ENCODE results near the gene TUBB. TPM values are rescaled to one million over a fixed set of nuclear protein-coding genes. Genes with fewer than 3 reads are reported as not detected.

Gene TUBB
- total RNA-seq, 2 experiments from 2014 or later: 1,556 to 1,579 TPM

DNA sequence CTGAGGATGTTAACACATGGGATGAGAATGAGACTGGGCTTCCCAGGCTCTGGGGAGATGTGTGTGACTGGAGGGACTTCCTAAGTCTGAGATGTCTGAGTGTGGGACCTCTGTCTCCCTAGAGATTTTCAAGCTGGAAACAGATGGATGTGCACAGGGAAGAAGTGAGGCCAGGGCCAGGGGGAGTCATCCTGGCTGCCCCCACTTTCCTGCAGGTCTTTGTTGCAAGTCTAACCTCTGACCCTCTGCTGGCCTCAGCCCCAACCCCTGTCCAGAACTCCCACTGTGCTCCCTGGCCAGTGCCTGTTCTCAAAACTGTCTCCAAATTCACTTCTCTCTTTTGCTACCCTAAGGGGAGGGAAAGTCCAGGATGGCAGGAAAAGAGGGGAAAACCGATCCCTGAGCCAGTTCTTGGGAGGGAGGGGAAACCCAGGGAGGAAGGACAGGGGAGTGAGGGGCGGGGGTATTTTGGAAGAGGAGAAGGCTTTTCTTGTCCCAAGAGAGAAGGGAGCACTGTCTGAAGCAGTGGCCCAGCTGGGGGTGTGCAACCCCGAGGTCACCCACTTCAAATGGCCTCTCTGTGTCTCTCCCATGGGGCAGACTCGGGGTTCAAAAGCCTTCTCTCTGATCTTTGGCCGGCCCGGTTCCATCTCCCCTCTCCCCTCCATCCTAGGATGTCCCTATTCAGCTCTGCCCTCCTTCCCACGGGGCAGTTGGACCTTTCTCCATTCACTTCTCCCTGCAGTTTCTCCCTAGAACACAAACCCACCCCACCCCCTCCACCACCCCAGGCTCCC, 36.8 kb upstream of the TUBB start:
- Mint-ChIP-seq H3K36me3 (ENCODE audit: low read depth) (peaks cover 88% of the 10 kb centered on the region), H3K4me3 (peak overlapping the region; percentile 88), H3K9me3 (no peaks in the 10 kb centered on the region), H3K27ac (peak overlapping the region; percentile 95), H3K4me1 (ENCODE audit: low read depth) (peaks cover 14% of the 10 kb centered on the region), H3K27me3 (no peaks in the 10 kb centered on the region)
- ChIA-PET POLR2A (interaction anchor here (0.6 to 15.7 kb wide), 11 partner anchors 9 to 193 kb away, joined by 3 to 500 read pairs (median 5); partner anchors contain the start of genes IER3, MDC1 and TUBB), CTCF (interaction anchor here (2.1 to 18.6 kb wide), 2 partner anchors 11 to 46 kb away, joined by 9 to 704 read pairs; partner anchors contain the start of genes DHX16, MDC1 and TUBB)
- TF ChIP-seq, protein P1, sequence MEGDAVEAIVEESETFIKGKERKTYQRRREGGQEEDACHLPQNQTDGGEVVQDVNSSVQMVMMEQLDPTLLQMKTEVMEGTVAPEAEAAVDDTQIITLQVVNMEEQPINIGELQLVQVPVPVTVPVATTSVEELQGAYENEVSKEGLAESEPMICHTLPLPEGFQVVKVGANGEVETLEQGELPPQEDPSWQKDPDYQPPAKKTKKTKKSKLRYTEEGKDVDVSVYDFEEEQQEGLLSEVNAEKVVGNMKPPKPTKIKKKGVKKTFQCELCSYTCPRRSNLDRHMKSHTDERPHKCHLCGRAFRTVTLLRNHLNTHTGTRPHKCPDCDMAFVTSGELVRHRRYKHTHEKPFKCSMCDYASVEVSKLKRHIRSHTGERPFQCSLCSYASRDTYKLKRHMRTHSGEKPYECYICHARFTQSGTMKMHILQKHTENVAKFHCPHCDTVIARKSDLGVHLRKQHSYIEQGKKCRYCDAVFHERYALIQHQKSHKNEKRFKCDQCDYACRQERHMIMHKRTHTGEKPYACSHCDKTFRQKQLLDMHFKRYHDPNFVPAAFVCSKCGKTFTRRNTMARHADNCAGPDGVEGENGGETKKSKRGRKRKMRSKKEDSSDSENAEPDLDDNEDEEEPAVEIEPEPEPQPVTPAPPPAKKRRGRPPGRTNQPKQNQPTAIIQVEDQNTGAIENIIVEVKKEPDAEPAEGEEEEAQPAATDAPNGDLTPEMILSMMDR (IDR thresholded peaks at IDR 0.05): no peak
- no peak for ATAC-seq
- no peak for DNase-seq
- intact Hi-C loops (cut with micrococcal nuclease): loop anchor here (5.0 kb wide), 2 partner anchors 66 to 129 kb away; partner anchors contain the start of genes MRPS18B and PPP1R10

DNA sequence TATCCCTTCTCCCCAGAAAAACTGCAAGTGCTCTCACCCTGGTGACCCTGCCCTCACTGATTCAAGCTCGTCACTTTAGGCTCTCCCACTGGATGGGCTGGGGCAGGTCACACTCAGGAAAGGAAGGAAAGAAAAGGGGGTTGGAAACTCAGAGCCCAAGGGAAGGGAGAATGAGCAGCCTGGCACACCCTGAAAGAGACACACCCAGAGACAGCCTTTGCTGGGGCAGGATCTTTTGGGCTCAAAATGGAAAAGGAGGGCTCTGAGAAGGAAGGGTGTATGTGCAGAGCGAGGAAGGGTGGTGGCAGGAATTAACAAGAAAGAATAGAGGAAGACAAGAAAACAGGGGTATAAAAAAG, 36.2 kb upstream of the TUBB start:
- intact Hi-C loops (cut with micrococcal nuclease): loop anchor here (5.0 kb wide), 2 partner anchors 67 to 128 kb away; partner anchors contain the start of genes MRPS18B and PPP1R10
- ATAC-seq (no peak), DNase-seq (no peak)
- POLR2A ChIA-PET: interaction anchor here (1.1 to 15.7 kb wide), 5 partner anchors 37 to 190 kb away, joined by 3 to 500 read pairs (median 5); partner anchors contain the start of genes MDC1, MRPS18B, PPP1R10 and TUBB
- CTCF ChIA-PET: interaction anchor here (18.6 kb wide), 1 partner anchor 46 kb away, joined by 704 read pairs; the partner anchor contains the start of genes MDC1 and TUBB
- H3K27ac Mint-ChIP-seq: peak overlapping the region; percentile 95
- H3K4me3 Mint-ChIP-seq: peak overlapping the region; percentile 88
- peaks cover 86% of the 10 kb centered on the region for H3K36me3 Mint-ChIP-seq (ENCODE audit: low read depth)
- H3K4me1 Mint-ChIP-seq (ENCODE audit: low read depth): peaks cover 18% of the 10 kb centered on the region
- no peaks in the 10 kb centered on the region for H3K27me3 Mint-ChIP-seq
- TF ChIP-seq, protein P1 (IDR thresholded peaks at IDR 0.05): no peak
- no peaks in the 10 kb centered on the region for H3K9me3 Mint-ChIP-seq

DNA sequence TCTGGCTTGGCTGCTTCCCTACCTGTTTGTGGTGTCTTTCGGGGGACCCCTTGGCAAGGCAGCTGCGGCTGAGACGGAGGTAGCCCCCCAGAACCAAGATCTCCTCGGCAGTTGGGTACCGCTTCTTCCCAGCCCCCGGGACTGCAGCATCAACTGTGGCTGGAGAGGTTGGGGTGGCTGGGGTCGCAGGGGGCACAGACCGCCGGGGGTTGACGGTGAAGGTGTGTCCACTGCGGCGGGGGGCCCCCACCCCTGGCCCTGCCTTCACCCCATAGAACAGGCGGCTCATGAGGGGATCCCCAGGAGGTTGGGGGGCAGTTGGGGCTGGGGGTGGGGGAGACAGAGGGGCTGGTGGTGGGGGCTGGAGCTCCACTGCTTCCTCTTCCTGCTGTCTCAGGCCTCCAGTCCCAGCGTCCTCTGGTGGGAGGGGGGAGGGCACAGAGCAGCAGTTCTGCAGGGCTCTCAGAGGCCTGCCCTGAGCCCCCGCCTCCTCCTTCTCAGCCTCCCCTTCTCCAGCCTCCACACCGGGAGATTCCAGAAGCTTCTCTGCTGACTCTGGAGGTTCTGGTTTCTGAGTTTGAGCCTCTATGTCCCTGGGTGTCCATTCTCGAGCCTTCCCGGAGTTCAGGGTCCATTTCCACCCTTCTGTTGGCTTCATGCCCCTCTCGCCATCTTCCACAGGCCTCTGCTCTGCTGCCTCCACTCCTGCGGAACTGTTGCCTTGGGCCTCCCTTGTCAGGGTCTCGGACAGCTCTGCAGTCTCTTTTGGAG, 35.6 kb upstream of the TUBB start:
- CTCF ChIA-PET: interaction anchor here (18.6 kb wide), 1 partner anchor 45 kb away, joined by 704 read pairs; the partner anchor contains the start of genes MDC1 and TUBB
- DNase-seq (peak; percentile 83), ATAC-seq (no peak)
- H3K9me3 Mint-ChIP-seq: no peaks in the 10 kb centered on the region
- H3K4me1 Mint-ChIP-seq (ENCODE audit: low read depth): peaks cover 21% of the 10 kb centered on the region
- TF ChIP-seq, protein P1 (IDR thresholded peaks at IDR 0.05): no peak
- intact Hi-C loops (cut with micrococcal nuclease): loop anchor here (5.0 kb wide), 2 partner anchors 67 to 128 kb away; partner anchors contain the start of genes MRPS18B and PPP1R10
- H3K36me3 Mint-ChIP-seq (ENCODE audit: low read depth): peaks cover 79% of the 10 kb centered on the region
- POLR2A ChIA-PET: interaction anchor here (1.1 to 15.7 kb wide), 8 partner anchors 36 to 191 kb away, joined by 3 to 500 read pairs (median 4); partner anchors contain the start of genes MDC1, MRPS18B, PPP1R10 and PRR3
- H3K27ac Mint-ChIP-seq: peak overlapping the region; percentile 95
- H3K27me3 Mint-ChIP-seq: no peaks in the 10 kb centered on the region
- H3K4me3 Mint-ChIP-seq: peak overlapping the region; percentile 88

DNA sequence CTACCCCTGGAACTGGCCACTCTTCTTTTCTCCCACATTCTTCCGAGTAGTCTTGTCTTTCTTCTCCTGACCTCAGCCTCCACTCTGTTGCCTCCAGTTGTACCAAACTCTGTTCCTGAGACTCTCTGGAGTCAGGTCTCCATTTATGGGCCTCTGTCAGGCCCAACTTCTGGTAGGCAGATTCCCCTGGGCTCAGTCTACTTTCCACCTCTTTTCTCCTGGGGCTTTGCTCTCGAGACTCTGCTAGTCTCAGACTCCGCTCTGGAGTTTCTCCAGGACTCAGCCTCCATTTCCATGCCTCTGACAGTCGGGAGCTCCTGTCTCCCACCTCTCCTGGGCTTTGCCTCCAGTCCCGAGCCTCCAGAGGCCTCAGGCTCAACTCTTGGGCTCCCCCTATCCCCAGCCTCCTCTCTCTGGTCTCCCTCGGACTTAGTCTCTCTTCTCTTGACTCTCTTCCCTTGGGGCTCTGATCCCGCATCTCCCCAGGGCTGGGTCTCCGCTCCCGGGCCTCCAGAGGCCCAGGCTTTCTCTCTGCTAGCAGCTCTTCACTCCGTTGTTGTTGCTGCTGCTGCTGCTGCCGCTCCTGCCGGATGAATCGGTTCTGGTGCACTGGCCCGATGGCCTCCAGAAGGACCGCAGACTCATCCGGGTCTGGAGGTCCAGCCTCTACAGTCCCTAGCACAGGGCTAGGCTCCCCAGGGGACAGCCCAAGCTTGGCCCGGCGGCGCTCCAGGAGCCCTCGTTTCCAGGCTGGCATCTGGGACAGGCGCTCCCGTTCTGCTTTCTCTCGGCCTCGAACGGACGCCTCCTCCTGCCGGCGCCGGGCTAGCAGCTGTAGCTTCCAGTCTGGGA, 34.8 kb upstream of the TUBB start:
- peak; percentile 50 for DNase-seq
- Mint-ChIP-seq H3K27me3 (no peaks in the 10 kb centered on the region), H3K27ac (peak overlapping the region; percentile 88), H3K4me3 (peak overlapping the region; percentile 88), H3K36me3 (ENCODE audit: low read depth) (peaks cover 73% of the 10 kb centered on the region), H3K4me1 (ENCODE audit: low read depth) (peaks cover 30% of the 10 kb centered on the region), H3K9me3 (no peaks in the 10 kb centered on the region)
- POLR2A ChIA-PET: interaction anchor here (0.7 to 15.7 kb wide), 10 partner anchors 10 to 192 kb away, joined by 3 to 500 read pairs (median 4); partner anchors contain the start of genes MDC1, PRR3 and TUBB
- intact Hi-C loops (cut with micrococcal nuclease): no loop called here
- CTCF ChIA-PET: interaction anchor here (18.6 kb wide), 1 partner anchor 44 kb away, joined by 704 read pairs; the partner anchor contains the start of genes MDC1 and TUBB
- no peak for ATAC-seq
- TF ChIP-seq, protein P1 (IDR thresholded peaks at IDR 0.05): no peak

Data from activated CD8-positive, alpha-beta T cell treated with anti-CD3 and anti-CD28 coated beads for 36 hours (primary cell).